GM19193 (cell line): Measurements from ENCODE around the gene MAPK11.

Experiments used
- POLR2A ChIP-seq: IDR thresholded peaks from 4 replicates; pipeline ENCODE4 v1.6.1; 2011; ENCODE audit not compliant: insufficient read depth, insufficient read length; ENCODE audit errors: extremely low read depth

The MAPK11 gene

GRCh38 chr22:50311606-50312351 lies 41.6 kb upstream of the MAPK11 start:
- no peak for TF ChIP-seq POLR2A

GRCh38 chr22:50310949-50311444 lies 40.8 kb upstream of the MAPK11 start:
- no peak for TF ChIP-seq POLR2A

GRCh38 chr22:50310031-50310722 lies 40.0 kb upstream of the MAPK11 start:
- no peak for TF ChIP-seq POLR2A

- TF ChIP-seq POLR2A = no peak
These were observed 39.4 kb upstream of the MAPK11 start for GRCh38 chr22:50309601-50309991.

GRCh38 chr22:50308986-50309600 lies 38.9 kb upstream of the MAPK11 start:
- no peak for TF ChIP-seq POLR2A

GRCh38 chr22:50308597-50308935 lies 38.4 kb upstream of the MAPK11 start:
- TF ChIP-seq POLR2A = no peak

GRCh38 chr22:50307890-50308596 lies 37.9 kb upstream of the MAPK11 start:
- no peak for TF ChIP-seq POLR2A

- TF ChIP-seq POLR2A = peak; percentile 61
These were observed 36.9 kb upstream of the MAPK11 start, which contains the start of gene PLXNB2 for GRCh38 chr22:50306753-50307749. PLXNB2 (minus strand) TSS chr22:50307646; CDS start chr22:50290584, 17,062 bp downstream.

- TF ChIP-seq POLR2A = peak; percentile 46
These were observed 35.9 kb upstream of the MAPK11 start for GRCh38 chr22:50305923-50306566.

GRCh38 chr22:50305393-50305922 lies 35.3 kb upstream of the MAPK11 start:
- no peak for TF ChIP-seq POLR2A

- TF ChIP-seq POLR2A = no peak
These were observed 34.6 kb upstream of the MAPK11 start for GRCh38 chr22:50304528-50305392.

- TF ChIP-seq POLR2A = no peak
These were observed 33.8 kb upstream of the MAPK11 start for GRCh38 chr22:50303848-50304527.
